Measurements from ENCODE around the gene GPR52. TPM values are rescaled to one million over a fixed set of nuclear protein-coding genes. Genes with fewer than 3 reads are reported as not detected.

Gene GPR52
- total RNA-seq (ENCODE audit: low replicate concordance): 0.84 TPM in 2 replicates

- peaks cover 9% of the 10 kb centered on the region for H3K4me1 Mint-ChIP-seq
- Histone ChIP-seq H3K4me3 (no peak within 1 kb of the TSS), H3F3A (ENCODE audit: low read depth) (no peaks in the 10 kb centered on the region), H3K9ac (no peak within 1 kb of the TSS), H3K4me1 (peaks cover 9% of the 10 kb centered on the region), H3K36me3 (no peaks in the 10 kb centered on the region), H3K27ac (no peak within 1 kb of the TSS), H3K79me2 (ENCODE audit: low read depth) (no peaks in the 10 kb centered on the region), H3K4me2 (no peak within 1 kb of the TSS), H2AFZ (replicated peaks) (no peak within 1 kb of the TSS), H3K27me3 (no peaks in the 10 kb centered on the region), H4K20me1 (ENCODE audit: low read depth) (no peaks in the 10 kb centered on the region), H3K9me3 (ENCODE audit: low read depth) (no peaks in the 10 kb centered on the region)
- H3K36me3 Mint-ChIP-seq: no peaks in the 10 kb centered on the region
- no peak within 1 kb of the TSS for H3K4me3 Mint-ChIP-seq
- H3K27ac Mint-ChIP-seq: no peak within 1 kb of the TSS
- no peaks in the 10 kb centered on the region for H3K27me3 Mint-ChIP-seq (ENCODE audit: insufficient read depth, low read depth)
- H3K9me3 Mint-ChIP-seq: no peaks in the 10 kb centered on the region
- TF ChIP-seq EZH2 (IDR thresholded peaks at IDR 0.05) (no peak), CTCF (IDR thresholded peaks at IDR 0.05) (no peak), EZH2phosphoT487 (IDR thresholded peaks at IDR 0.05) (no peak)
- DNase-seq (ENCODE audit: low spot score): no peak
Observed at GRCh38 chr1:174447866-174448530, at the start of gene GPR52. Gene GPR52, plus strand, starts transcription at chr1:174447964. Its CDS starts 148 bp downstream, at chr1:174448112.

GRCh38 chr1:174398246-174398645 lies 49.5 kb upstream of the GPR52 start:
- Histone ChIP-seq H3K36me3 (no peaks in the 10 kb centered on the region), H3K27ac (no peak overlapping the region), H3K9me3 (ENCODE audit: low read depth) (no peaks in the 10 kb centered on the region), H3F3A (ENCODE audit: low read depth) (no peaks in the 10 kb centered on the region), H3K4me2 (no peak overlapping the region), H3K4me1 (no peaks in the 10 kb centered on the region), H3K79me2 (ENCODE audit: low read depth) (no peaks in the 10 kb centered on the region), H4K20me1 (ENCODE audit: low read depth) (no peaks in the 10 kb centered on the region), H3K27me3 (no peaks in the 10 kb centered on the region), H2AFZ (replicated peaks) (no peak overlapping the region), H3K4me3 (no peak overlapping the region), H3K9ac (no peak overlapping the region)
- Mint-ChIP-seq H3K4me3 (no peak overlapping the region), H3K36me3 (no peaks in the 10 kb centered on the region), H3K4me1 (no peaks in the 10 kb centered on the region), H3K27ac (no peak overlapping the region), H3K27me3 (ENCODE audit: insufficient read depth, low read depth) (peaks cover 4% of the 10 kb centered on the region), H3K9me3 (peaks cover 2% of the 10 kb centered on the region)
- TF ChIP-seq EZH2phosphoT487 (IDR thresholded peaks at IDR 0.05) (no peak), CTCF (IDR thresholded peaks at IDR 0.05) (no peak), EZH2 (IDR thresholded peaks at IDR 0.05) (no peak)
- DNase-seq (ENCODE audit: low spot score): no peak

GRCh38 chr1:174399211-174399610 lies 48.6 kb upstream of the GPR52 start:
- no peaks in the 10 kb centered on the region for H3K79me2 ChIP-seq (ENCODE audit: low read depth)
- H4K20me1 ChIP-seq (ENCODE audit: low read depth): no peaks in the 10 kb centered on the region
- no peaks in the 10 kb centered on the region for H3K4me1 Mint-ChIP-seq
- H3K4me3 ChIP-seq: no peak overlapping the region
- H3K4me3 Mint-ChIP-seq: no peak overlapping the region
- H3K9me3 ChIP-seq (ENCODE audit: low read depth): no peaks in the 10 kb centered on the region
- no peaks in the 10 kb centered on the region for H3K4me1 ChIP-seq
- H3K36me3 ChIP-seq: no peaks in the 10 kb centered on the region
- H3K27ac ChIP-seq: no peak overlapping the region
- H3K36me3 Mint-ChIP-seq: no peaks in the 10 kb centered on the region
- DNase-seq (ENCODE audit: low spot score): no peak
- no peak overlapping the region for H3K4me2 ChIP-seq
- H3K27ac Mint-ChIP-seq: no peak overlapping the region
- no peaks in the 10 kb centered on the region for H3F3A ChIP-seq (ENCODE audit: low read depth)
- H2AFZ ChIP-seq (replicated peaks): no peak overlapping the region
- TF ChIP-seq CTCF (IDR thresholded peaks at IDR 0.05): no peak
- no peak for TF ChIP-seq EZH2phosphoT487 (IDR thresholded peaks at IDR 0.05)
- TF ChIP-seq EZH2 (IDR thresholded peaks at IDR 0.05): no peak
- H3K27me3 ChIP-seq: no peaks in the 10 kb centered on the region
- H3K27me3 Mint-ChIP-seq (ENCODE audit: insufficient read depth, low read depth): peaks cover 4% of the 10 kb centered on the region
- H3K9ac ChIP-seq: no peak overlapping the region
- no peaks in the 10 kb centered on the region for H3K9me3 Mint-ChIP-seq
